Bronchial epithelial cell (primary cell): ENCODE measurements around the gene SIM2. TPM values are rescaled to one million over a fixed set of nuclear protein-coding genes. Genes with fewer than 3 reads are reported as not detected.

Experiments
- DNase-seq: peaks from one replicate; pipeline ENCODE4 v3.0.0-alpha.2; 2010; ENCODE audit warnings: low read depth
- FAIRE-seq: peaks from 2 replicates; lab custom pipeline; 2011; peaks lifted over from hg19 to GRCh38; lab: Jason Lieb, UNC
- H3K27me3 ChIP-seq: 2 replicates; pipeline ENCODE4 v1.5.1; 2011; ENCODE audit warnings: low read length; ENCODE audit not compliant: control insufficient read depth, insufficient read depth
- H3K36me3 ChIP-seq: 2 replicates; pipeline ENCODE4 v1.5.1; 2011; ENCODE audit warnings: low read length; ENCODE audit not compliant: control insufficient read depth, insufficient read depth
- H3K4me3 ChIP-seq: 2 replicates; pipeline ENCODE4 v1.5.1; 2011; ENCODE audit warnings: mild to moderate bottlenecking, low read depth, low read length, control low read depth
- total RNA-seq: library from RNA; depleted of rRNA; stranded (reverse); fragments of >200 nt; gene quantifications from 2 replicates; pipeline ENCODE4 v1.2.1, GENCODE V29; 2014
- TF ChIP-seq, protein P1 (sequence below): IDR thresholded peaks from 2 replicates; pipeline ENCODE4 v1.5.1; 2011; ENCODE audit warnings: mild to moderate bottlenecking, moderate library complexity, low read length, control low read depth, inconsistent platforms; ENCODE audit not compliant: insufficient read depth, severe bottlenecking

Gene SIM2
- total RNA-seq, 1 donor from 2014 or later, result 0.26 TPM

DNA sequence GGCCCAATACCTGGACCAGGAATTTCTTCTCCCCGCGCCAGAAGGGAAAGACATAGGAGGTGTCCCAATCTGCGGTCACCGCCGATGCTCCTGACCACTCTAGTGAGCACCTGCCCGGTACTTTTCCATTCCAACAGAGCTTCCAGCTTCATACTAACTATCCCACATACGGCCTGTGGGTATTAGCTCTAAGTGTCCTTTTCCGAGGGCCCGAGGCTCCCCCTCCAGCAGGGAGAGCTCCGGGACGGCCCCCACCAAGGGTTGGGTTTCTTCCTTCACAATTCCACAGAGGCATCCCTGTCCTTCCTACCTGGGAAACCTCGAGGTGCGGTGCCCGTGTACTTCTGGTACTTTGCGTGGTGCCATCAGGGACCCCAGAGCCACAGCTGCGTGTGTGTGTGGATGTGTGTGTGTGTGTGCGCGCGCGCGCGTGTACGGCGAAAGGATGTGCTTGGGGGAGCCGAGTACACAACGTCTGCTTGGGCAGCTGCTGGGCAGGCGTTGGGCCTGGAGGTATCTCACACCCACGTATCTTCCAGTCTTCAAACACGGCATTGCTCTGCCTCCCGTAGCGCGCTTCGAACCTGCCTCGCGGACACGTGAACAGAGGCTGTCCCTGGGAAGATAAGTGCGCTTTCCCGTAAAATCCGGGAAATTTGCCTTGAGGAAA is 2.4 kb upstream of the SIM2 start:
- no peak for DNase-seq
- TF ChIP-seq, protein P1, sequence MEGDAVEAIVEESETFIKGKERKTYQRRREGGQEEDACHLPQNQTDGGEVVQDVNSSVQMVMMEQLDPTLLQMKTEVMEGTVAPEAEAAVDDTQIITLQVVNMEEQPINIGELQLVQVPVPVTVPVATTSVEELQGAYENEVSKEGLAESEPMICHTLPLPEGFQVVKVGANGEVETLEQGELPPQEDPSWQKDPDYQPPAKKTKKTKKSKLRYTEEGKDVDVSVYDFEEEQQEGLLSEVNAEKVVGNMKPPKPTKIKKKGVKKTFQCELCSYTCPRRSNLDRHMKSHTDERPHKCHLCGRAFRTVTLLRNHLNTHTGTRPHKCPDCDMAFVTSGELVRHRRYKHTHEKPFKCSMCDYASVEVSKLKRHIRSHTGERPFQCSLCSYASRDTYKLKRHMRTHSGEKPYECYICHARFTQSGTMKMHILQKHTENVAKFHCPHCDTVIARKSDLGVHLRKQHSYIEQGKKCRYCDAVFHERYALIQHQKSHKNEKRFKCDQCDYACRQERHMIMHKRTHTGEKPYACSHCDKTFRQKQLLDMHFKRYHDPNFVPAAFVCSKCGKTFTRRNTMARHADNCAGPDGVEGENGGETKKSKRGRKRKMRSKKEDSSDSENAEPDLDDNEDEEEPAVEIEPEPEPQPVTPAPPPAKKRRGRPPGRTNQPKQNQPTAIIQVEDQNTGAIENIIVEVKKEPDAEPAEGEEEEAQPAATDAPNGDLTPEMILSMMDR, result no peak
- Histone ChIP-seq H3K36me3 (no peaks in the 10 kb centered on the region), H3K4me3 (no peak overlapping the region), H3K27me3 (peaks cover 69% of the 10 kb centered on the region)
- no peak for FAIRE-seq

DNA sequence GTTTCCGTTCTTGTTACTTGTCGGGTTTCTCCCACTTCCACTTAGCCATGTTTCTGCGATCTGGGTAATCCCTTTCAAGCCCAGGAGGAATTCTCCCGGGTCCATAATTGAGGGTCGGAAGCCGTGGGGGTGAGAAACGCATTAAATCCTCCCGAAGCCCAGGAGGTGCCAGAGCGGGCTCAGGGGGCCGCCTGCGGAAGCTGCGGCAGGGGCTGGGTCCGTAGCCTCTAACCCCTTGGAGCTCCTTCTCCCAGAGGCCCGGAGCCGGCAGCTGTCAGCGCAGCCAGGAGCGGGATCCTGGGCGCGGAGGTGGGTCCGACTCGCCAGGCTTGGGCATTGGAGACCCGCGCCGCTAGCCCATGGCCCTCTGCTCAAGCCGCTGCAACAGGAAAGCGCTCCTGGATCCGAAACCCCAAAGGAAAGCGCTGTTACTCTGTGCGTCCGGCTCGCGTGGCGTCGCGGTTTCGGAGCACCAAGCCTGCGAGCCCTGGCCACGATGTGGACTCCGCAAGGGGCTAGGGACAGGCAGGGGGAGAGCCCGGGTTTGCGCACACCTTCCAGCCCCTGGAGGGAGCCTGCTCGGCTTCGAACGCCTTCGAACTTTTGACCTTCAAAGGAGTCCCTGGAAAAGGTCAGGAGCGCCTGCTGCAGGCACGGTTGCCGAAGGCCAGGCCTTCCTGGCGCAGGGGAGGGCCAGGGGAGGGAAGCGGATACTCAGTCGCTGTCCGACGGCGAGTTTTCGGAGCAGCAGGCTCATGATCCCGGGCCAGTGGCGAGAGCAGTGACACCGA is 1.7 kb upstream of the SIM2 start:
- TF ChIP-seq, protein P1, result no peak
- Histone ChIP-seq H3K36me3 (no peaks in the 10 kb centered on the region), H3K27me3 (peaks cover 66% of the 10 kb centered on the region), H3K4me3 (no peak overlapping the region)
- FAIRE-seq (no peak), DNase-seq (no peak)

DNA sequence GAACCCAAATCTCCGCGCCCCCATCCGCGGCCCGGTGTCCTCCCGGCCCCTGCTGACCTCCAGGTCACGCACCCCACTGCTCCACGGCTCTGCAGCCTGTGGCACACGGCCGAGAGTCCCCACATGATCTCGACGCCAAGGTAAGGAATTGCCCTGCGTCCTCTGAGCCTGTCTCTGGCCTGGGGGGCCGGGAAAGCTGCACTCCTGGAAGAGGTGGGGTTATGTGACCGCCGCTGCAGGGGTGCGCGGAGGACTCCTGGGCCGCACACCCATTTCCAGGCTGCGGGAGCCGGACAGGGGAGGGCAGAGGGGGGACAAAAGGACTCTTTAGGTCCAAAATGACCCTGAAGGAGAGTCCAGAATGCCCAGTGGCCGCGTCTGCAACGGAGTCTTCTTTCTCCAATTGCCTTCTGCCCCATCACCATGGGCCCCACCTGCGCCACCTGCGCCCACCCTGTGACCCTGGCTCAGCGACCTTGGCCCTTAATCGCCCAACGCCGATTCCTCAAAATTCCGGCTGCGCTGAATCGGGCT is 997 bp upstream of the SIM2 start:
- FAIRE-seq (no peak), DNase-seq (no peak)
- Histone ChIP-seq H3K4me3 (no peak overlapping the region), H3K36me3 (no peaks in the 10 kb centered on the region), H3K27me3 (peaks cover 65% of the 10 kb centered on the region)
- TF ChIP-seq, protein P1, result no peak

DNA sequence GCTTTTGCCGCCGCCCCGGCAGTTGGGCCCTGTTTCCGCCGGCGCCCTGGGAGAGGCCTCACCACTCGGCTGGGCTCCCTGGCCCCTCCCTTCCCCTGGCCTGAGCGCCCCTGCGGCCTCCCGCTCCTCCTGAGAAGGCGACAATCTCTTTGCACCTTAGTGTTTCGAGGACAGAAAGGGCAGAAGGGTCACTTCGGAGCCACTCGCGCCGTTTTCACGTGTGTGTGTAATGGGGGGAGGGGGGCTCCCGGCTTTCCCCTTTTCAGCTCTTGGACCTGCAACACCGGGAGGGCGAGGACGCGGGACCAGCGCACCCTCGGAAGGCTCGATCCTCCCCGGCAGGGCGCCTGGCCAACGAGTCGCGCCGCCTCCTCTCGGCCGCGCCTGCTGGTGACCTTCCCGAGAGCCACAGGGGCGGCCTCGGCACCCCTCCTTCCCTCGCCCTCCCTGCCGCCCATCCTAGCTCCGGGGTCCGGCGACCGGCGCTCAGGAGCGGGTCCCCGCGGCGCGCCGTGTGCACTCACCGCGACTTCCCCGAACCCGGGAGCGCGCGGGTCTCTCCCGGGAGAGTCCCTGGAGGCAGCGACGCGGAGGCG is 432 bp upstream of the SIM2 start:
- TF ChIP-seq, protein P1, result no peak
- DNase-seq, result no peak

DNA sequence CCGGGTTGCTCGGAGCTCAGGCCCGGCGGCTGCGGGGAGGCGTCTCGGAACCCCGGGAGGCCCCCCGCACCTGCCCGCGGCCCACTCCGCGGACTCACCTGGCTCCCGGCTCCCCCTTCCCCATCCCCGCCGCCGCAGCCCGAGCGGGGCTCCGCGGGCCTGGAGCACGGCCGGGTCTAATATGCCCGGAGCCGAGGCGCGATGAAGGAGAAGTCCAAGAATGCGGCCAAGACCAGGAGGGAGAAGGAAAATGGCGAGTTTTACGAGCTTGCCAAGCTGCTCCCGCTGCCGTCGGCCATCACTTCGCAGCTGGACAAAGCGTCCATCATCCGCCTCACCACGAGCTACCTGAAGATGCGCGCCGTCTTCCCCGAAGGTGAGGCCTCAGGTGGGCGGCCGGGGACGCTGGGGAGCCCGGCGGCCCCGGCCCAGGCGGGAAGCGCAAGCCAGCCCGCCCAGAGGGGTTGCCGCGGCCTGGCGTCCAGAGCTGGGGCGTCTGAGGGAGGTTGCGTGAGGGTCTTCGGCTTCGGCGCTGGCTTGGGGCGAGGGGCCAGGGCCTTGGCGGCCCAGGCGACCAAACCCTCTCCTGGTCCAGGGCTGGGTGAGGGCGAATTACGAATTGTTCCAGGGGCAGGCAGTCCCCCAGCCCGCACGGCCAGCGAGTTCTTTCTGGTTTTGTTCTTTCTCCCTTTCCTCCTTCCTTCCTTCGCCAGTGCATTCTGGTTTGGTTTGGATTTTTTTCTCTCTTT is 805 bp downstream of the SIM2 start:
- no peak for DNase-seq
- TF ChIP-seq, protein P1, result no peak
- Histone ChIP-seq H3K4me3 (peak overlapping the region; percentile 38), H3K36me3 (no peaks in the 10 kb centered on the region), H3K27me3 (peaks cover 69% of the 10 kb centered on the region)
- no peak for FAIRE-seq

More for the DNA sequence above, 432 bp upstream of the SIM2 start:
- H3K4me3 ChIP-seq, result peak overlapping the region; percentile 38
- H3K27me3 ChIP-seq, result peaks cover 68% of the 10 kb centered on the region
- H3K36me3 ChIP-seq, result no peaks in the 10 kb centered on the region
- no peak for FAIRE-seq
